Neuronal stem cell (in vitro differentiated cells): Measurements from ENCODE around the gene SHMT2.
A peak's percentile ranks its signal among the peaks of the same experiment; 100 is the strongest.

Experiments
- DNase-seq: peaks from one replicate; pipeline ENCODE4 v3.0.0-alpha.2; 2013; ENCODE audit warnings: low spot score
- H2AFZ ChIP-seq: one replicate; pipeline ENCODE4 v1.6.1; 2013; ENCODE audit warnings: mild to moderate bottlenecking, low read length, inconsistent platforms
- H2AK5ac ChIP-seq: 2 replicates; pipeline ENCODE4 v1.6.1; 2013; ENCODE audit warnings: low read depth, mild to moderate bottlenecking, inconsistent platforms, low read length, moderate library complexity, mixed read lengths
- H2BK120ac ChIP-seq: 2 replicates; pipeline ENCODE4 v1.6.1; 2013; ENCODE audit warnings: low read depth, mild to moderate bottlenecking, inconsistent platforms, low read length, moderate library complexity, mixed read lengths
- H2BK12ac ChIP-seq: one replicate; pipeline ENCODE4 v1.6.1; 2013; ENCODE audit warnings: low read length, inconsistent platforms
- H2BK15ac ChIP-seq: 2 replicates; pipeline ENCODE4 v1.6.1; 2013; ENCODE audit warnings: mild to moderate bottlenecking, low read length, inconsistent platforms, mixed read lengths
- H2BK5ac ChIP-seq: one replicate; pipeline ENCODE4 v1.6.1; 2013; ENCODE audit warnings: inconsistent platforms, mild to moderate bottlenecking, low read length, moderate library complexity
- H3K14ac ChIP-seq: one replicate; pipeline ENCODE4 v1.6.1; 2013; ENCODE audit warnings: low read length, inconsistent platforms
- H3K18ac ChIP-seq: 2 replicates; pipeline ENCODE4 v1.6.1; 2013; ENCODE audit warnings: low read length, inconsistent platforms
- H3K23ac ChIP-seq: 2 replicates; pipeline ENCODE4 v1.6.1; 2013; ENCODE audit warnings: low read depth, mild to moderate bottlenecking, mixed read lengths, low read length, inconsistent platforms; ENCODE audit not compliant: poor library complexity
- H3K27ac ChIP-seq: replicated peaks from 3 replicates; pipeline ENCODE4 v1.5.1; 2013; ENCODE audit warnings: low read length, inconsistent platforms
- H3K27me3 ChIP-seq, 3 experiments: 2 replicates each; pipeline ENCODE4 v1.6.1; 2013; ENCODE audit warnings: low read length in 3 of 3, mild to moderate bottlenecking in 2 of 3, inconsistent platforms in 1 of 3, low read depth in 1 of 3, mixed read lengths in 1 of 3, moderate library complexity in 1 of 3; ENCODE audit not compliant: control insufficient read depth in 3 of 3, insufficient read depth in 3 of 3
- H3K36me3 ChIP-seq, 2 donors: replicated peaks in 1 of 2; 2 replicates each; pipeline ENCODE4 v1.6.1; 2013; ENCODE audit warnings: low read length in 2 of 2; ENCODE audit not compliant: control insufficient read depth in 2 of 2, insufficient read depth in 2 of 2
- H3K4ac ChIP-seq: 2 replicates; pipeline ENCODE4 v1.6.1; 2013; ENCODE audit warnings: inconsistent platforms, mild to moderate bottlenecking, low read length, moderate library complexity
- H3K4me1 ChIP-seq, 2 donors: 1 replicate in 1 of 2; 2 replicates in 1 of 2; pipeline ENCODE4 v1.6.1; 2013; ENCODE audit warnings: low read length in 2 of 2, low read depth in 1 of 2; ENCODE audit not compliant: control insufficient read depth in 2 of 2, insufficient read depth in 1 of 2
- H3K4me2 ChIP-seq: one replicate; pipeline ENCODE4 v1.6.1; 2013; ENCODE audit warnings: mild to moderate bottlenecking, low read length, inconsistent platforms; ENCODE audit not compliant: insufficient read depth, poor library complexity, severe bottlenecking
- H3K4me3 ChIP-seq, 2 donors: 2 replicates each; pipeline ENCODE4 v1.5.1; 2013; ENCODE audit warnings: low read length in 2 of 2, mild to moderate bottlenecking in 2 of 2, inconsistent platforms in 1 of 2, moderate library complexity in 1 of 2
- H3K79me1 ChIP-seq: one replicate; pipeline ENCODE4 v1.6.1; 2013; ENCODE audit warnings: low read depth, mild to moderate bottlenecking, inconsistent platforms, low read length, moderate library complexity
- H3K9ac ChIP-seq: one replicate; pipeline ENCODE4 v1.6.1; 2013; ENCODE audit warnings: mild to moderate bottlenecking, low read depth, low read length, inconsistent platforms; ENCODE audit not compliant: poor library complexity
- H3K9me3 ChIP-seq, 2 donors: replicated peaks in 1 of 2; 2 replicates each; pipeline versions ENCODE3 to v1.6.1; 2013; ENCODE audit warnings: low read length in 2 of 2, mild to moderate bottlenecking in 2 of 2, inconsistent platforms in 1 of 2, low read depth in 1 of 2, mixed read lengths in 1 of 2, moderate library complexity in 1 of 2; ENCODE audit not compliant: control insufficient read depth in 2 of 2, insufficient read depth in 1 of 2
- H4K8ac ChIP-seq: one replicate; pipeline ENCODE4 v1.6.1; 2013; ENCODE audit warnings: low read depth, mild to moderate bottlenecking, inconsistent platforms, low read length, moderate library complexity
- H4K91ac ChIP-seq: one replicate; pipeline ENCODE4 v1.6.1; 2013; ENCODE audit warnings: low read length, low read depth, mild to moderate bottlenecking, inconsistent platforms; ENCODE audit not compliant: poor library complexity
- WGBS, 2 donors: extraction: QIAGEN DNeasy Blood & Tissue Kit; methylation state at CpG; one replicate each; pipeline ENCODE4 v1.1.7; 2013; ENCODE audit warnings: missing lambda C conversion rate in 2 of 2, mixed read lengths in 1 of 2; ENCODE audit not compliant: insufficient read length in 2 of 2, insufficient replicate concordance in 1 of 2; ENCODE audit errors: extremely low coverage in 2 of 2; 5-methylcytosine and 5-hydroxymethylcytosine counted together

Gene SHMT2

DNA sequence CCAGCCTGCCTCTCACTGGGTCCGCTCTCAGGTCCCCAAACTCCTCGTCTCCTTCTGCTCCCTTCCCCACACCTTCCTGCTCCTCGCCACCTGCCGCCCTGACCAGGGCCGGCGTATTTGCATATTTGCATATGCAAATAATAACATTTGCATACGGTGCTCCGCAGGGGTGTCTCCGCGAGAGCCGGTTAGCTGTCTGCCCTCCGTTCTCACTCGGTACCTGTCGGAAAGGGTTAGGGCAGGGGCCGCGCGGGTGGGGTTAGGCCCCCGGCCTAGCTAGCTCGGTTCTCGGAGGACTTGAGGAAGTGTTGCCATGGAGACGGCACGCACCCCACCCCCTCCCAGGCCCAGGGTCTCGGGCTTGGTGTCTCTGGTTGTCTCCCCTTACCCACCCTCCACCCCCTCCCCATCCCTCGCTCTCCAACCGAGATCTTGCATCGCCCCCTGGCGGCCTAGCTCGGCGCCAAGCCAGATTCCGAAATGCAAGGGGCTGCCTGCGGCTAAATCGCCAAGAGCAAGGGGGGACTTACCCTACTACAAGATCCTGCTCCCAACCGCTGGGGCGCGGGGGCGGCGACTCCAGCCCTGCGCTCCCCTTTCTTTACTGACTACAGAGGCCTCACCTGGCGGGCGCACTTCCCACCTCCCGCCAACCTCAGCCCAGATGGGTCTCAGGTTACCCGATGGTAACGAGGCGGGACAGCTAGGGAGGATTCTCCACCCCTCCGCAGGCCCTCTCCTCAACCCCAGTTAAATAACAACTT lies 13.4 kb downstream of the SHMT2 start:
- peak overlapping the region; percentile 68 for H3K9ac ChIP-seq
- H3K18ac ChIP-seq: peak overlapping the region; percentile 95
- no peak overlapping the region for H4K8ac ChIP-seq
- H2AK5ac ChIP-seq: no peak overlapping the region
- H3K36me3 ChIP-seq: peaks cover 0 to 4% of the 10 kb centered on the region in 2 donors
- H3K27ac ChIP-seq: no peak overlapping the region
- H2BK5ac ChIP-seq: peak overlapping the region; percentile 79
- peak overlapping the region; percentile 90 for H3K4me2 ChIP-seq
- peak overlapping the region; percentile 89 for H3K23ac ChIP-seq
- peaks cover 22 to 56% (median 31%) of the 10 kb centered on the region in 3 experiments for H3K27me3 ChIP-seq
- H4K91ac ChIP-seq: no peak overlapping the region
- H3K4me3 ChIP-seq: peak overlapping the region; percentile 13 to 78
- H2BK12ac ChIP-seq: peak overlapping the region; percentile 53
- no peak overlapping the region for H2AFZ ChIP-seq
- peak overlapping the region; percentile 44 for H2BK15ac ChIP-seq
- H3K14ac ChIP-seq: no peak overlapping the region
- H3K9me3 ChIP-seq: no peaks in the 10 kb centered on the region
- no CpG with 5 or more reads among the region's 45 CpGs for WGBS, 2 donors
- H2BK120ac ChIP-seq: no peak overlapping the region
- DNase-seq: peak; percentile 85
- peaks cover 2% of the 10 kb centered on the region for H3K79me1 ChIP-seq
- H3K4me1 ChIP-seq: peaks cover 35 to 36% of the 10 kb centered on the region in 2 donors
- no peak overlapping the region for H3K4ac ChIP-seq

DNA sequence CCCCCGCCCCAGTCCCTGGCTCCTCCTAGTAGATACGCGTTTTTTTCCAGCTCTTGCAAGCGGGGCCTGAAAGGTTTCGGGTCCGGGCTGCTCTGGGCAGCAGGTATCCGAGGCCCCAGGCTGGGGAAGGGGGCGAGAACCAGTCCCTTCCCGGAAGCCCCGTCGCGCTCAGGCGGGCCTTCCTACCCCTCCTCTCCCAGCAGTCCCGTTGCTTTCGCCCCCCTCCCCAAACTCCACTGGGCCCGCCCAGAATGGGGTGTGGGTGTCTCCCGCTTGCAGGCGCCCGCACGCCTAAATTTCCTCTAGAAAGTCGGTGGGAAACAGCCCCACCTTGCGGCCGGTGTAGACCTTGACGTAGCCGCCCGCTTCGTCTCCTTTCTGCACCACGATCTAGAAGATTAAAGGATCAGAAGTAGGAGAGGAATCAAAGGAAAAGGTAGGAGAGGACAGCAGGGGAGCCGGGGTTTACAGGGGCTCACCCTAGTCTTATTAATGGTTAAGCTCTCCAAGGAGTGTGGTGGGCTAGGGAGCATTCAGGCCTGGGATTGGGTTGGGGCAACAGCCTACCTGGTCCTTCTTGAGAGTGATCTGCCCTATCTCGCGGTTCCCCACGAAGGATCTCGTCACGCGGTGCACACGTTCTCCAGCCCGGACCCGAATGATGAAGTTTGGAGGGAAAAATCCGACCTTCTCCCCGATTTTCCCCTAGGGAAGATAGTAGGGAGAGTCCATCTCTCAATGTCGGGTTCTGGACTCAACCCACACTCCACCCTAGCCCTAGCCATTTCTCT lies 14.2 kb downstream of the SHMT2 start:
- no peaks in the 10 kb centered on the region for H3K9me3 ChIP-seq
- no peak overlapping the region for H2BK12ac ChIP-seq
- peaks cover 2% of the 10 kb centered on the region for H3K79me1 ChIP-seq
- H3K4ac ChIP-seq: no peak overlapping the region
- H2AK5ac ChIP-seq: peak overlapping the region; percentile 25
- peaks cover 29 to 32% of the 10 kb centered on the region in 2 donors for H3K4me1 ChIP-seq
- H4K91ac ChIP-seq: no peak overlapping the region
- no peak overlapping the region for H2BK5ac ChIP-seq
- peaks cover 22 to 48% (median 31%) of the 10 kb centered on the region in 3 experiments for H3K27me3 ChIP-seq
- peak overlapping the region; percentile 44 for H2BK15ac ChIP-seq
- H3K4me2 ChIP-seq: peak overlapping the region; percentile 90
- no peak overlapping the region for H3K14ac ChIP-seq
- peak overlapping the region in 1 of 2 donors; percentile 71 for H3K4me3 ChIP-seq
- no peak overlapping the region for H3K27ac ChIP-seq
- H3K18ac ChIP-seq: peak overlapping the region; percentile 81
- H3K36me3 ChIP-seq: peaks cover 0 to 4% of the 10 kb centered on the region in 2 donors
- peak overlapping the region; percentile 61 for H3K23ac ChIP-seq
- no peak overlapping the region for H3K9ac ChIP-seq
- no peak overlapping the region for H2AFZ ChIP-seq
- no peak overlapping the region for H2BK120ac ChIP-seq
- DNase-seq: no peak
- WGBS, 2 donors: no CpG with 5 or more reads among the region's 41 CpGs
- no peak overlapping the region for H4K8ac ChIP-seq

GRCh38 chr12:57244312-57244696 lies 14.8 kb downstream of the SHMT2 start:
- no peak overlapping the region for H2BK5ac ChIP-seq
- H2AFZ ChIP-seq: no peak overlapping the region
- no peak overlapping the region for H3K23ac ChIP-seq
- H3K4me1 ChIP-seq: peaks cover 26 to 28% of the 10 kb centered on the region in 2 donors
- peak overlapping the region; percentile 14 for H2BK15ac ChIP-seq
- H3K4ac ChIP-seq: no peak overlapping the region
- no peak overlapping the region for H4K8ac ChIP-seq
- H3K4me3 ChIP-seq: no peak overlapping the region
- no peak overlapping the region for H2AK5ac ChIP-seq
- no peaks in the 10 kb centered on the region for H3K9me3 ChIP-seq
- H3K4me2 ChIP-seq: no peak overlapping the region
- no peak overlapping the region for H4K91ac ChIP-seq
- H3K18ac ChIP-seq: no peak overlapping the region
- no CpG with 5 or more reads among the region's 6 CpGs for WGBS, 2 donors
- no peak overlapping the region for H3K9ac ChIP-seq
- peaks cover 22 to 44% (median 29%) of the 10 kb centered on the region in 3 experiments for H3K27me3 ChIP-seq
- no peak overlapping the region for H3K14ac ChIP-seq
- no peak overlapping the region for H3K27ac ChIP-seq
- H3K79me1 ChIP-seq: peaks cover 2% of the 10 kb centered on the region
- no peak for DNase-seq
- H2BK12ac ChIP-seq: no peak overlapping the region
- H2BK120ac ChIP-seq: no peak overlapping the region
- peaks cover 0 to 4% of the 10 kb centered on the region in 2 donors for H3K36me3 ChIP-seq

DNA sequence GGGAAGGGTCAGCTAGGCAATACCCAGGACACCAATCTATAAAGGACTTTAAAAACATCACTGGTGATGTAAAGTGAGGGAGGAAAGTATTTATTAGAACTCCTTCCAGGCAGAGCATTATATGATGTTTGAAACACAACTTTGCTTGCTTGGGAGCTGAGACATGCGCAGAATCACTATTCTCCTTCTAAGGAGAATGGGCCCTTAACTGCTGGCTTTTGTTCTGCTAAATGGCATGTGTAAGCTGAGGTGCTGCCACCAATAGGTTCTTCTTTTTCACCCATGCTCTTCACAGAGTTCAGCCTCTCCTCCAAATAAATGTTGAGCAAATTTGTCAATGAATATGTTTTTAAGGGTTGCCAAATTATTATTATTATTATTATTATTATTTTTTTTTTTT lies 17.5 kb downstream of the SHMT2 start:
- H3K36me3 ChIP-seq: peaks cover 0 to 4% of the 10 kb centered on the region in 2 donors
- H2BK5ac ChIP-seq: no peak overlapping the region
- H3K79me1 ChIP-seq: peaks cover 2% of the 10 kb centered on the region
- no peak overlapping the region for H3K23ac ChIP-seq
- no peak overlapping the region for H2AFZ ChIP-seq
- WGBS, 2 donors: no CpG with 5 or more reads among the region's 1 CpG
- H2BK120ac ChIP-seq: no peak overlapping the region
- peaks cover 7 to 17% (median 8%) of the 10 kb centered on the region in 3 experiments for H3K27me3 ChIP-seq
- H3K14ac ChIP-seq: no peak overlapping the region
- no peak overlapping the region for H3K4me2 ChIP-seq
- no peaks in the 10 kb centered on the region for H3K9me3 ChIP-seq
- no peak overlapping the region for H3K27ac ChIP-seq
- no peak overlapping the region for H4K8ac ChIP-seq
- no peak for DNase-seq
- H3K18ac ChIP-seq: no peak overlapping the region
- no peak overlapping the region for H2BK12ac ChIP-seq
- no peak overlapping the region for H3K9ac ChIP-seq
- H2BK15ac ChIP-seq: no peak overlapping the region
- no peak overlapping the region for H3K4me3 ChIP-seq
- peaks cover 9 to 14% of the 10 kb centered on the region in 2 donors for H3K4me1 ChIP-seq
- no peak overlapping the region for H2AK5ac ChIP-seq
- H3K4ac ChIP-seq: no peak overlapping the region
- H4K91ac ChIP-seq: no peak overlapping the region
